Uterus (tissue), 4 donors: Measurements from ENCODE around the gene FKBP2. TPM values are rescaled to one million over a fixed set of nuclear protein-coding genes. Genes with fewer than 3 reads are reported as not detected.

ENCODE experiments used
- DNase-seq, 2 donors: peaks; one replicate each; pipeline ENCODE4 v3.0.0-alpha.2; 2019 to 2020
- H3K27ac ChIP-seq, 2 donors: fragments of 200-600 bp; sonication (generic); 1 replicate in 1 of 2; 2 replicates in 1 of 2; pipeline ENCODE4 v1.5.1; 2016 to 2018
- H3K27me3 ChIP-seq, 2 donors: fragments of 200-600 bp; sonication (generic); one replicate each; pipeline ENCODE4 v1.5.1; 2018 to 2019; ENCODE audit warnings: control low read depth in 1 of 2
- H3K36me3 ChIP-seq, 2 donors: fragments of 200-600 bp; sonication (generic); one replicate each; pipeline ENCODE4 v1.5.1; 2019; ENCODE audit warnings: control low read depth in 1 of 2
- H3K4me1 ChIP-seq, 2 donors: fragments of 200-600 bp; sonication (generic); one replicate each; pipeline ENCODE4 v1.5.1; 2018 to 2019; ENCODE audit warnings: control low read depth in 1 of 2
- H3K4me3 ChIP-seq, 2 donors: fragments of 200-600 bp; sonication (generic); 1 replicate in 1 of 2; 2 replicates in 1 of 2; pipeline ENCODE4 v1.5.1; 2018 to 2019; ENCODE audit warnings: mild to moderate bottlenecking in 1 of 2
- H3K9me3 ChIP-seq, 2 donors: fragments of 200-600 bp; sonication (generic); one replicate each; pipeline ENCODE4 v1.5.1; 2019; ENCODE audit warnings: control low read depth in 1 of 2
- POLR2A ChIP-seq, 2 donors: fragments of 450-650 bp; IDR thresholded peaks; one replicate each; pipeline ENCODE4 v1.6.1; 2016; ENCODE audit warnings: antibody characterized with exemption in 2 of 2, mild to moderate bottlenecking in 1 of 2, moderate library complexity in 1 of 2
- intact Hi-C: fragments of 100-400 bp; cut with DNase I; formaldehyde crosslinking; loops from one replicate; pipeline ENCODE4 v1.15.1; 2023; ENCODE audit warnings: low total_unique reads
- total RNA-seq, 4 donors: library from RNA; depleted of rRNA in 3 of 4; stranded (reverse); fragments of >200 nt in 3 of 4; gene quantifications; one replicate each; pipeline versions ENCODE4 v1.1.0 to v1.2.4, GENCODE V29; 2014 to 2023
- TF ChIP-seq, protein P1 (sequence below), 4 experiments: fragments of 200-600 bp in 2 of 4; fragments of 450-650 bp in 2 of 4; sonication (generic) in 2 of 4; IDR thresholded peaks; one replicate each; pipeline ENCODE4 v1.5.1; 2016 to 2019; ENCODE audit warnings: antibody characterized with exemption in 4 of 4, mild to moderate bottlenecking in 2 of 4, moderate library complexity in 1 of 4
- donor health status: DM: yes; HTN: yes; CAD: no.

The FKBP2 gene
- total RNA-seq, 4 donors from 2014 or later: 22.3 to 74.0 (median 37.7) TPM

DNA sequence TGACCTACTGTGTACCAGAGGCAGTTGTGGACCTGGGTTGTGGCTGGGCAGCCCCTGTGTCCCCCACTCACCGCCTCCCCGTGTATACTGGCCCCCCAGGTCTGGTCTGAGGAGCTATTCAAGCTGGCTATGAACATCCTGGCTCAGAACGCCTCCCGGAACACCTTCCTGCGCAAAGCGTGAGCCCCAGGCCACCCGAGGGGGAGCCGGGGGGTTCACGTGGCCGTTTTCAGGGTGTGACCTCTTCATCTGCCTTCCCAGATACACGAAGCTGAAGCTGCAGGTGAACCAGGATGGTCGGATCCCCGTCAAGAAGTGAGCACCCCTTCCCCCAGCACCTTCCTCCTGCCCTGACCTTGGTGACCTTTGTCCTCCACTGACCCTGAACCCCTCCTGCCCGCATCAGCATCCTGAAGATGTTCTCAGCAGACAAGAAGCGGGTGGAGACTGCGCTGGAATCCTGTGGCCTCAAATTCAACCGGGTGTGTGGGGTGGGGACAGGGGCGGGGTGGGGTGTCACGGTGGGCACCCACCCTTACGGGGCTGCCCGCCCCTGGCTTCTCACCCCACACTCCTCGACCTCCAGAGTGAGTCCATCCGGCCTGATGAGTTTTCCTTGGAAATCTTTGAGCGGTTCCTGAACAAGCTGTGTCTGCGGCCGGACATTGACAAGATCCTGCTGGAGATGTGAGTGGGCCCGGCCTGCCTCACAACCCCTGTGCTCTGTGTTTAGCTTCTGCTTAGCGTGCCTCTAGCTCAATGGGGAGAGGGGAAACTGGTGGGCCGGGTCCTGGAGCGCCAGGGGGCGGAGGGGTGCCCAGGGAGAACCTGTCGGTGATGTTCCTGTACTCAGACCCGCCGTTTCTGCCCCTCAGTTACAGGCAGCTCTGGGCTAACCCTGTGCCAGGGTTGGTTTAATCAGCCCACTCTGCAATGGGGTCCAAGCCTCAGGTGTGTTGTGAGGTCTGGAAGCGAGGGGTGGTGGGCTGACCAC, 14.5 kb downstream of the FKBP2 start:
- intact Hi-C loops: no loop called here
- Histone ChIP-seq H3K4me3 (no peak overlapping the region), H3K27ac (no peak overlapping the region), H3K27me3 (no peaks in the 10 kb centered on the region), H3K9me3 (no peaks in the 10 kb centered on the region), H3K36me3 (no peaks in the 10 kb centered on the region), H3K4me1 (peaks cover 0 to 12% of the 10 kb centered on the region in 2 donors)
- DNase-seq: no peak
- TF ChIP-seq, protein P1, sequence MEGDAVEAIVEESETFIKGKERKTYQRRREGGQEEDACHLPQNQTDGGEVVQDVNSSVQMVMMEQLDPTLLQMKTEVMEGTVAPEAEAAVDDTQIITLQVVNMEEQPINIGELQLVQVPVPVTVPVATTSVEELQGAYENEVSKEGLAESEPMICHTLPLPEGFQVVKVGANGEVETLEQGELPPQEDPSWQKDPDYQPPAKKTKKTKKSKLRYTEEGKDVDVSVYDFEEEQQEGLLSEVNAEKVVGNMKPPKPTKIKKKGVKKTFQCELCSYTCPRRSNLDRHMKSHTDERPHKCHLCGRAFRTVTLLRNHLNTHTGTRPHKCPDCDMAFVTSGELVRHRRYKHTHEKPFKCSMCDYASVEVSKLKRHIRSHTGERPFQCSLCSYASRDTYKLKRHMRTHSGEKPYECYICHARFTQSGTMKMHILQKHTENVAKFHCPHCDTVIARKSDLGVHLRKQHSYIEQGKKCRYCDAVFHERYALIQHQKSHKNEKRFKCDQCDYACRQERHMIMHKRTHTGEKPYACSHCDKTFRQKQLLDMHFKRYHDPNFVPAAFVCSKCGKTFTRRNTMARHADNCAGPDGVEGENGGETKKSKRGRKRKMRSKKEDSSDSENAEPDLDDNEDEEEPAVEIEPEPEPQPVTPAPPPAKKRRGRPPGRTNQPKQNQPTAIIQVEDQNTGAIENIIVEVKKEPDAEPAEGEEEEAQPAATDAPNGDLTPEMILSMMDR (IDR thresholded peaks at IDR 0.05): no peak
- no peak for TF ChIP-seq POLR2A (IDR thresholded peaks at IDR 0.05)

DNA sequence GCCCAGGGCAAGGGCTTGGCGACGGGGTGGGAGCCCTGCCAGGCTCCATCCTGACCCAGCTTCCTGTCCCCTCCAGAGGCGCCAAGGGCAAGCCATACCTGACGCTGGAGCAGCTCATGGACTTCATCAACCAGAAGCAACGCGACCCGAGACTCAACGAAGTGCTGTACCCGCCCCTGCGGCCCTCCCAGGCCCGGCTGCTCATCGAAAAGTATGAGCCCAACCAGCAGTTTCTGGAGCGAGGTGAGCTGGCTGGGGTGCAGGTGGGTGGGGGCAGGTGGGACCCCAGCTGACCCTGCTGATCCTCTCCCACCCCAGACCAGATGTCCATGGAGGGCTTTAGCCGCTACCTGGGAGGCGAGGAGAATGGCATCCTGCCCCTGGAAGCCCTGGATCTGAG, 15.4 kb downstream of the FKBP2 start:
- TF ChIP-seq POLR2A (IDR thresholded peaks at IDR 0.05): no peak
- TF ChIP-seq, protein P1 (IDR thresholded peaks at IDR 0.05): no peak
- Histone ChIP-seq H3K4me3 (no peak overlapping the region), H3K27ac (no peak overlapping the region), H3K36me3 (no peaks in the 10 kb centered on the region), H3K9me3 (no peaks in the 10 kb centered on the region), H3K27me3 (no peaks in the 10 kb centered on the region), H3K4me1 (peaks cover 0 to 7% of the 10 kb centered on the region in 2 donors)
- intact Hi-C loops: no loop called here
- DNase-seq: no peak

DNA sequence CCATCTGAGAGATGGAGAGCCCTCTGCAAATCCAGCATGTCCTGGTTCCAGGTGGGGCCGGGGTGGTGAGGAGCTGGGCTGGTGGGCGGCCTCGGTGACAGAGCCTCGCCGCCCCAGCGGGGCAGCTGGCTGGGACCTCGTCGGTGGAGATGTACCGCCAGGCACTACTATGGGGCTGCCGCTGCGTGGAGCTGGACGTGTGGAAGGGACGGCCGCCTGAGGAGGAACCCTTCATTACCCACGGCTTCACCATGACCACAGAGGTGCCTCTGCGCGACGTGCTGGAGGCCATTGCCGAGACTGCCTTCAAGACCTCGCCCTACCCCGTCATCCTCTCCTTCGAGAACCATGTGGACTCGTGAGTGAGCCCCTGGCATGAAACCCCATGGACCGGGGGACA, 17.5 kb downstream of the FKBP2 start:
- Histone ChIP-seq H3K27ac (no peak overlapping the region), H3K9me3 (no peaks in the 10 kb centered on the region), H3K27me3 (no peaks in the 10 kb centered on the region), H3K36me3 (no peaks in the 10 kb centered on the region), H3K4me1 (no peaks in the 10 kb centered on the region), H3K4me3 (no peak overlapping the region)
- intact Hi-C loops: no loop called here
- no peak for DNase-seq
- no peak for TF ChIP-seq POLR2A (IDR thresholded peaks at IDR 0.05)
- TF ChIP-seq, protein P1 (IDR thresholded peaks at IDR 0.05): no peak

DNA sequence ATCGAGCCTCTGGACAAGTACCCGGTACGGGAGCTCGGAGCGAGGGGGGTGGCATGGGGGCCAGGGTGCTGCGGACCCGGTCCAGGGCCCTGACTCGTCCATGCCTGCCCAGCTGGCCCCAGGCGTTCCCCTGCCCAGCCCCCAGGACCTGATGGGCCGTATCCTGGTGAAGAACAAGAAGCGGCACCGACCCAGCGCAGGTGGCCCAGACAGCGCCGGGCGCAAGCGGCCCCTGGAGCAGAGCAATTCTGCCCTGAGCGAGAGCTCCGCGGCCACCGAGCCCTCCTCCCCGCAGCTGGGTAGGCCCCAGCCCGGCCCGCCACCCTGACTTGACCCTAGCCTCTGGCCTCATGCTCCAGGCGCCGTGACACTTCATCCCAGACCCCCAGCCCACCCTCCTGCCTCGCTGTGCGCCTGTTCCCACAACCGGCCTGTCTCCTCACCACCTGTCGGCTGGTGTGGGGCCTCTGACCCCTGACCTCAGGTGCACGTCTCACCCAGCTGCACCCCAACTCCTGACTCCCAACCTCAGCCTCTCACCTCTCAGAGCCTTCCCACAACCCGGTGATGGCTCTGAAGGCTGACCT, 18.1 kb downstream of the FKBP2 start:
- TF ChIP-seq, protein P1 (IDR thresholded peaks at IDR 0.05): no peak
- no peak for TF ChIP-seq POLR2A (IDR thresholded peaks at IDR 0.05)
- H3K4me1 ChIP-seq: no peaks in the 10 kb centered on the region
- H3K9me3 ChIP-seq: no peaks in the 10 kb centered on the region
- H3K27me3 ChIP-seq: no peaks in the 10 kb centered on the region
- no peaks in the 10 kb centered on the region for H3K36me3 ChIP-seq
- H3K27ac ChIP-seq: no peak overlapping the region
- no peak for DNase-seq
- intact Hi-C loops: no loop called here
- no peak overlapping the region for H3K4me3 ChIP-seq

DNA sequence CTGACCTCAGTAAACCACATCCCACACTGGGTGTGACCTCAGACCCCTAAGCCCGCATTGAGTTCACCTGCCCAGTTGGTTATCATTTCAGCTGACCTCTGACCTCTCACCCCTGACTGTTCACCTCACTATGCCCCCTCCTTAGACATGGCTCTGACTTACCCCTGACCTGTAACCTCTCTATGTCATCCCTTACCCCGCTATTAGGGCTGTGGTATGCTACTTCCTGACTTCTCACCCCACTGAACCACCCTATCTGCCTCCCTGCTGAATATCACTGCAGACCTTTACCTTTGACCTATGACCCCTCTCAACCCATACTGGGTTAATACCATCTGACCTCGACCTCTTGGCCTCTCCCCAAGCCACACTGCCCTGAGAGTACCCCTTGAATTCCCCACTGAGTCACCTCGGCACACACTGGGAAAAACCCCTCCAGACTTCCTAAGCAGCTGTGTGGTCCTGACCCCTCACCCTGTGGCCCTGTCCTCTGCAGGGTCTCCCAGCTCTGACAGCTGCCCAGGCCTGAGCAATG, 18.7 kb downstream of the FKBP2 start:
- Histone ChIP-seq H3K27ac (no peak overlapping the region), H3K4me3 (no peak overlapping the region), H3K4me1 (no peaks in the 10 kb centered on the region), H3K36me3 (no peaks in the 10 kb centered on the region), H3K9me3 (no peaks in the 10 kb centered on the region), H3K27me3 (no peaks in the 10 kb centered on the region)
- intact Hi-C loops: no loop called here
- no peak for TF ChIP-seq POLR2A (IDR thresholded peaks at IDR 0.05)
- DNase-seq: no peak
